ENCODE measurements around the gene MTMR2. TPM values are rescaled to one million over a fixed set of nuclear protein-coding genes. Genes with fewer than 3 reads are reported as not detected.

MTMR2 gene
- total RNA-seq, 4 donors from 2014 or later, result 4.0 to 5.3 (median 4.5) TPM

GRCh38 chr11:95922536-95923438, 1.1 kb downstream of the MTMR2 start:
- no peak for TF ChIP-seq POLR2A (IDR thresholded peaks at IDR 0.05)
- TF ChIP-seq CTCF (IDR thresholded peaks at IDR 0.05 in 4 of 5, conservative IDR thresholded peaks at IDR 0.05 in 1 of 5), result no peak
- H3K27ac ChIP-seq, result peak overlapping the region; percentile 91 to 93 (median 92)
- H3K36me3 ChIP-seq, result no peaks in the 10 kb centered on the region
- H3K4me1 ChIP-seq, result peaks cover 10 to 23% of the 10 kb centered on the region in 2 donors
- DNase-seq (no peak), ATAC-seq (no peak)
- H3K27me3 ChIP-seq, result no peaks in the 10 kb centered on the region
- intact Hi-C loops (cut with DNase I; ENCODE audit: low total_unique reads), result loop anchor here (5.0 to 10.0 kb wide), 3 partner anchors 130 to 462 kb away; partner anchors contain the start of genes CCDC82, CEP57 and MAML2
- in situ Hi-C loops (cut with MboI; ENCODE audit: low sequenced_read_pairs in 4 of 4), result no loop called here
- H3K4me3 ChIP-seq, result peak overlapping the region; percentile 75 to 97 (median 87)
- no peaks in the 10 kb centered on the region for H3K9me3 ChIP-seq

- no peak for ATAC-seq
- H3K36me3 ChIP-seq, result no peaks in the 10 kb centered on the region
- no peak for DNase-seq
- peaks cover 10 to 28% of the 10 kb centered on the region in 2 donors for H3K4me1 ChIP-seq
- no peak for TF ChIP-seq CTCF (IDR thresholded peaks at IDR 0.05 in 4 of 5, conservative IDR thresholded peaks at IDR 0.05 in 1 of 5)
- no peak for TF ChIP-seq POLR2A (IDR thresholded peaks at IDR 0.05)
- intact Hi-C loops (cut with DNase I; ENCODE audit: low total_unique reads) (loop anchor here (5.0 to 10.0 kb wide), 3 partner anchors 130 to 463 kb away; partner anchors contain the start of genes CCDC82, CEP57 and MAML2), in situ Hi-C loops (cut with MboI; ENCODE audit: low sequenced_read_pairs in 4 of 4) (no loop called here)
- no peaks in the 10 kb centered on the region for H3K27me3 ChIP-seq
- H3K27ac ChIP-seq, result peak overlapping the region in 2 of 4 donors; percentile 93
- H3K9me3 ChIP-seq, result no peaks in the 10 kb centered on the region
- no peak overlapping the region for H3K4me3 ChIP-seq
Measured at GRCh38 chr11:95922099-95922498, 1.8 kb downstream of the MTMR2 start.

- Histone ChIP-seq H3K27ac (peak overlapping the region in 1 of 4 donors; percentile 18), H3K4me3 (no peak overlapping the region), H3K36me3 (no peaks in the 10 kb centered on the region), H3K4me1 (peaks cover 23 to 30% of the 10 kb centered on the region in 2 donors), H3K27me3 (no peaks in the 10 kb centered on the region), H3K9me3 (no peaks in the 10 kb centered on the region)
- intact Hi-C loops (cut with DNase I; ENCODE audit: low total_unique reads) (loop anchor here (5.0 to 10.0 kb wide), 3 partner anchors 128 to 464 kb away; partner anchors contain the start of genes CCDC82, CEP57 and MAML2), in situ Hi-C loops (cut with MboI; ENCODE audit: low sequenced_read_pairs in 4 of 4) (no loop called here)
- ATAC-seq (no peak), DNase-seq (no peak)
- no peak for TF ChIP-seq POLR2A (IDR thresholded peaks at IDR 0.05)
- TF ChIP-seq CTCF (IDR thresholded peaks at IDR 0.05 in 4 of 5, conservative IDR thresholded peaks at IDR 0.05 in 1 of 5), result no peak
Measured at GRCh38 chr11:95920460-95921105, 3.3 kb downstream of the MTMR2 start.

- no peaks in the 10 kb centered on the region for H3K36me3 ChIP-seq
- ATAC-seq (no peak), DNase-seq (no peak)
- intact Hi-C loops (cut with DNase I; ENCODE audit: low total_unique reads) (no loop called here), in situ Hi-C loops (cut with MboI; ENCODE audit: low sequenced_read_pairs in 4 of 4) (no loop called here)
- no peak overlapping the region for H3K4me3 ChIP-seq
- TF ChIP-seq POLR2A (IDR thresholded peaks at IDR 0.05) (no peak), CTCF (IDR thresholded peaks at IDR 0.05 in 4 of 5, conservative IDR thresholded peaks at IDR 0.05 in 1 of 5) (no peak)
- H3K4me1 ChIP-seq, result peaks cover 25 to 28% of the 10 kb centered on the region in 2 donors
- no peak overlapping the region for H3K27ac ChIP-seq
- no peaks in the 10 kb centered on the region for H3K27me3 ChIP-seq
- H3K9me3 ChIP-seq, result no peaks in the 10 kb centered on the region
Measured at GRCh38 chr11:95919514-95919913, 4.4 kb downstream of the MTMR2 start.
